K562 (cell line): Measurements from ENCODE around the gene MYG1. TPM values are rescaled to one million over a fixed set of nuclear protein-coding genes. Genes with fewer than 3 reads are reported as not detected.

Experiments used
- ATAC-seq: fragments of 200-7000 bp; cut with Tn5 transposase; 3 replicates; pipeline ENCODE4 v1.9.1; 2020; ENCODE audit warnings: moderate library complexity
- BruUV-seq: library from RNA; stranded (reverse); fragments of 400-500 nt; replicated peaks from 2 replicates; lab custom pipeline; 2021; lab: Mats Ljungman, UMichigan
- CTCF ChIA-PET: fragments of 300-600 bp; formaldehyde crosslinking; extraction: SDS; loops from one replicate; lab custom pipeline; 2021; ENCODE audit warnings: low intra/inter-chr PET ratio; lab: Yijun Ruan, JAX
- POLR2A ChIA-PET: fragments of 300-600, 350-650 bp; sonication (Branson Sonifier 250); formaldehyde crosslinking; extraction: SDS; loops from one replicate; lab custom pipeline; 2021; ENCODE audit warnings: antibody characterized with exemption, inconsistent platforms; lab: Yijun Ruan, JAX
- DNase-seq, 4 experiments: peaks; one replicate each; pipeline versions ENCODE4 v3.0.0 to v3.0.0-alpha.2; 2011 to 2018; ENCODE audit warnings: low spot score in 3 of 4, mixed read lengths in 3 of 4; ENCODE audit errors: extremely low read depth in 1 of 4
- FAIRE-seq: peaks from 2 replicates; lab custom pipeline; 2011; peaks lifted over from hg19 to GRCh38; lab: Jason Lieb, UNC
- H2AFZ ChIP-seq: 2 replicates; pipeline ENCODE4 v1.6.0; 2011; ENCODE audit warnings: low read depth, low read length, control low read depth, inconsistent platforms
- H3K27ac ChIP-seq: fragments of 200-600 bp; 3 replicates; pipeline ENCODE4 v1.8.0; 2011; ENCODE audit warnings: low read depth, mild to moderate bottlenecking, control low read depth, inconsistent platforms, low read length, moderate library complexity, mixed read lengths; ENCODE audit errors: extremely low read depth
- H3K27me3 ChIP-seq, 2 experiments: fragments of 300-600 bp in 1 of 2; 2 replicates in 1 of 2; 3 replicates in 1 of 2; pipeline versions ENCODE4 v1.6.0 to v1.8.0; 2011; ENCODE audit warnings: inconsistent platforms in 2 of 2, low read length in 2 of 2, mild to moderate bottlenecking in 1 of 2, mixed read lengths in 1 of 2, moderate library complexity in 1 of 2; ENCODE audit not compliant: control insufficient read depth in 2 of 2, insufficient read depth in 2 of 2
- H3K36me3 ChIP-seq: fragments of 300-600 bp; 3 replicates; pipeline ENCODE4 v1.8.0; 2011; ENCODE audit warnings: mild to moderate bottlenecking, low read length, inconsistent platforms; ENCODE audit not compliant: control insufficient read depth, insufficient read depth
- H3K4me1 ChIP-seq, 2 experiments: fragments of 200-600 bp in 1 of 2; replicated peaks in 1 of 2; 2 replicates in 1 of 2; 3 replicates in 1 of 2; pipeline versions ENCODE4 v1.5.1 to v1.8.0; 2011; ENCODE audit warnings: inconsistent platforms in 2 of 2, low read length in 2 of 2, mild to moderate bottlenecking in 1 of 2, mixed read lengths in 1 of 2, moderate library complexity in 1 of 2; ENCODE audit not compliant: control insufficient read depth in 2 of 2, insufficient read depth in 2 of 2
- H3K4me2 ChIP-seq: 2 replicates; pipeline ENCODE4 v1.6.1; 2011; ENCODE audit warnings: low read length, control low read depth, inconsistent platforms, mixed read lengths; ENCODE audit not compliant: insufficient read depth
- H3K4me3 ChIP-seq: fragments of 200-600 bp; sonication (generic), shearing (Covaris generic); 2 replicates; pipeline ENCODE4 v1.5.1; 2016; ENCODE audit warnings: control low read depth, inconsistent platforms
- H3K79me2 ChIP-seq: fragments of 200-600 bp; 3 replicates; pipeline ENCODE4 v1.8.0; 2011; ENCODE audit warnings: low read length, inconsistent platforms; ENCODE audit not compliant: control insufficient read depth, insufficient read depth
- H3K9ac ChIP-seq, 2 experiments: 2 replicates each; pipeline versions ENCODE4 v1.6.0 to v1.6.1; 2011; ENCODE audit warnings: low read depth in 2 of 2, low read length in 2 of 2, control low read depth in 1 of 2, inconsistent platforms in 1 of 2, mild to moderate bottlenecking in 1 of 2, mixed read lengths in 1 of 2; ENCODE audit not compliant: insufficient read depth in 1 of 2
- H3K9me1 ChIP-seq: one replicate; pipeline ENCODE4 v1.6.0; 2011; ENCODE audit warnings: inconsistent platforms, mild to moderate bottlenecking, low read length, moderate library complexity; ENCODE audit not compliant: control insufficient read depth, insufficient read depth
- H3K9me3 ChIP-seq: replicated peaks from 2 replicates; pipeline ENCODE4 v1.5.1; 2011; ENCODE audit warnings: low read depth, low read length, inconsistent platforms; ENCODE audit not compliant: control insufficient read depth, insufficient read depth
- H4K20me1 ChIP-seq: replicated peaks from 2 replicates; pipeline ENCODE4 v1.6.1; 2011; ENCODE audit warnings: low read length, inconsistent platforms, mixed read lengths; ENCODE audit not compliant: control insufficient read depth, insufficient read depth
- CHCHD3 ChIP-seq: fragments of 250-450 bp; sonication (Bioruptor Pico); IDR thresholded peaks from 2 replicates; pipeline ENCODE4 v2.1.2; 2022; ENCODE audit warnings: mild to moderate bottlenecking
- CREB3L1 ChIP-seq: fragments of 450-650 bp; IDR thresholded peaks from 2 replicates; pipeline ENCODE4 v1.6.1; 2014; ENCODE audit warnings: low read depth, mild to moderate bottlenecking, moderate library complexity, borderline replicate concordance
- EHMT2 ChIP-seq: fragments of 450-650 bp; IDR thresholded peaks from 2 replicates; pipeline ENCODE4 v1.6.1; 2018; ENCODE audit warnings: antibody characterized with exemption
- HDAC3 ChIP-seq: fragments of 450-650 bp; IDR thresholded peaks from 2 replicates; pipeline ENCODE4 v1.6.1; 2018; ENCODE audit warnings: borderline replicate concordance, mild to moderate bottlenecking, moderate library complexity; ENCODE audit not compliant: partially characterized antibody
- PTRF ChIP-seq: fragments of 450-650 bp; IDR thresholded peaks from 2 replicates; pipeline ENCODE4 v1.6.1; 2016; ENCODE audit warnings: mild to moderate bottlenecking, missing genetic modification characterization, missing compliant biosample characterization
- SAFB2 ChIP-seq: fragments of 200-400 bp; formaldehyde crosslinking; IDR thresholded peaks from 2 replicates; pipeline ENCODE4 v1.6.1; 2018; ENCODE audit warnings: borderline replicate concordance, low read length, low read depth, moderate library complexity; ENCODE audit not compliant: severe bottlenecking
- SMAD2 ChIP-seq: fragments of 150-350 bp; IDR thresholded peaks from 2 replicates; pipeline ENCODE4 v1.6.1; 2014; ENCODE audit warnings: low read depth, mild to moderate bottlenecking, low read length
- SMARCC2 ChIP-seq: fragments of 450-650 bp; IDR thresholded peaks from 2 replicates; pipeline ENCODE4 v1.6.1; 2017; ENCODE audit warnings: antibody characterized with exemption, moderate library complexity, mild to moderate bottlenecking, low read depth
- ZNF174 ChIP-seq: fragments of 250-450 bp; sonication (Bioruptor Pico); IDR thresholded peaks from 2 replicates; pipeline ENCODE4 v1.4.0; 2020; ENCODE audit warnings: mild to moderate bottlenecking
- ZNF449 ChIP-seq: fragments of 250-450 bp; sonication (Bioruptor Pico); IDR thresholded peaks from 2 replicates; pipeline ENCODE4 v1.8.0; 2022; ENCODE audit warnings: moderate library complexity, mild to moderate bottlenecking, inconsistent platforms
- ZNF699 ChIP-seq: fragments of 250-450 bp; sonication (Bioruptor Pico); IDR thresholded peaks from 2 replicates; pipeline ENCODE4 v1.8.0; 2021; ENCODE audit warnings: mild to moderate bottlenecking, moderate library complexity; ENCODE audit not compliant: insufficient replicate concordance
- ZNF77 ChIP-seq: fragments of 250-450 bp; sonication (Bioruptor Pico); IDR thresholded peaks from 2 replicates; pipeline ENCODE4 v1.5.0; 2020
- WGBS: fragments of 100-300 bp; shearing (Covaris generic); methylation state at CpG from one replicate; pipeline ENCODE4 v1.1.6; 2016; ENCODE audit warnings: low coverage, mixed read lengths; ENCODE audit not compliant: insufficient coverage; ENCODE audit errors: missing lambda C conversion rate; 5-methylcytosine and 5-hydroxymethylcytosine counted together
- in situ Hi-C: fragments of 300-500 bp; cut with MboI; formaldehyde crosslinking; loops from 4 replicates; pipeline ENCODE4 v1.15.0; 2018; ENCODE audit warnings: inconsistent platforms, mixed read lengths
- intact Hi-C: fragments of 100-400 bp; cut with micrococcal nuclease; formaldehyde crosslinking; loops from 2 replicates; pipeline ENCODE4 v1.14.2; 2022
- polyA plus RNA-seq, 8 experiments: library from polyadenylated mRNA; depleted of rRNA in 4 of 8; stranded (reverse) in 5 of 8; unstranded in 3 of 8; fragments of >200 nt; fragmentation: Nextera tagmentation in 2 of 8; fragmentation: Illumina TruSeq in 1 of 8; extraction: Ambion mirVana in 2 of 8; extraction: Trizol in 1 of 8; gene quantifications; 2 replicates each; pipeline versions ENCODE4 v1.2.1 to v1.2.3, GENCODE V29; 2011 to 2014; ENCODE audit warnings: inconsistent platforms in 1 of 8, missing spikeins in 1 of 8
- total RNA-seq, 7 experiments: library from RNA; depleted of rRNA in 6 of 7; stranded (reverse); fragments of >200 nt in 6 of 7; fragmentation: Illumina TruSeq in 2 of 7; extraction: Trizol in 2 of 7; gene quantifications; 2 replicates each; pipeline versions ENCODE4 v1.2.1 to v1.2.3, GENCODE V29; 2011 to 2021; ENCODE audit warnings: low replicate concordance in 1 of 7
- TF ChIP-seq, protein P1 (sequence below): fragments of 450-650 bp; IDR thresholded peaks from 2 replicates; pipeline ENCODE4 v1.6.1; 2016; ENCODE audit warnings: missing biosample characterization, missing genetic modification characterization

The MYG1 gene
- total and polyA plus RNA-seq, 9 of the 15 experiments (the other 6 are each of a cell fraction or from before 2014, with no cell fraction given), result 0.45 to 5.6 (median 2.1) TPM

- BruUV-seq, result no TSS peak
- H3K27me3 ChIP-seq, result no peaks in the 10 kb centered on the region
- in situ Hi-C loops (no loop called here), intact Hi-C loops (no loop called here)
- no peak overlapping the region for H3K27ac ChIP-seq
- CTCF ChIA-PET, result no interaction called here
- H4K20me1 ChIP-seq, result no peaks in the 10 kb centered on the region
- no peak overlapping the region for H3K4me3 ChIP-seq
- no peak overlapping the region for H3K9ac ChIP-seq
- DNase-seq (no peak), FAIRE-seq (no peak), ATAC-seq (no peak)
- H3K79me2 ChIP-seq, result no peaks in the 10 kb centered on the region
- H3K36me3 ChIP-seq, result no peaks in the 10 kb centered on the region
- no peaks in the 10 kb centered on the region for H3K9me1 ChIP-seq
- peaks cover 2 to 25% of the 10 kb centered on the region in 2 experiments; a peak in 4 of 5 replicates for H3K4me1 ChIP-seq
- POLR2A ChIA-PET, result interaction anchor here (0.9 to 1.0 kb wide), 2 partner anchors 9 to 14 kb away, joined by 3 read pairs; partner anchors contain the start of gene AAAS
- H2AFZ ChIP-seq, result no peak overlapping the region
- WGBS, result 41% methylated on average over 5 of the region's 5 CpGs
- TF ChIP-seq SAFB2 (no peak), ZNF449 (no peak), CHCHD3 (CRISPR knock-in tag) (no peak), ZNF174 (CRISPR knock-in tag) (no peak), ZNF77 (CRISPR knock-in tag) (no peak), HDAC3 (no peak), PTRF (tag) (no peak), CREB3L1 (no peak), SMAD2 (no peak), EHMT2 (no peak), ZNF699 (CRISPR knock-in tag) (no peak), SMARCC2 (no peak)
- TF ChIP-seq, protein P1, sequence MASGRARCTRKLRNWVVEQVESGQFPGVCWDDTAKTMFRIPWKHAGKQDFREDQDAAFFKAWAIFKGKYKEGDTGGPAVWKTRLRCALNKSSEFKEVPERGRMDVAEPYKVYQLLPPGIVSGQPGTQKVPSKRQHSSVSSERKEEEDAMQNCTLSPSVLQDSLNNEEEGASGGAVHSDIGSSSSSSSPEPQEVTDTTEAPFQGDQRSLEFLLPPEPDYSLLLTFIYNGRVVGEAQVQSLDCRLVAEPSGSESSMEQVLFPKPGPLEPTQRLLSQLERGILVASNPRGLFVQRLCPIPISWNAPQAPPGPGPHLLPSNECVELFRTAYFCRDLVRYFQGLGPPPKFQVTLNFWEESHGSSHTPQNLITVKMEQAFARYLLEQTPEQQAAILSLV (tag), result no peak
- no peaks in the 10 kb centered on the region for H3K9me3 ChIP-seq
- H3K4me2 ChIP-seq, result no peak overlapping the region
Measured at GRCh38 chr12:53330671-53331070, 31.2 kb downstream of the MYG1 start.
